ENCODE data around the gene ADGRA1. TPM values are rescaled to one million over a fixed set of nuclear protein-coding genes. Genes with fewer than 3 reads are reported as not detected.

ADGRA1 gene
- polyA plus RNA-seq, 3 donors = not detected

DNA sequence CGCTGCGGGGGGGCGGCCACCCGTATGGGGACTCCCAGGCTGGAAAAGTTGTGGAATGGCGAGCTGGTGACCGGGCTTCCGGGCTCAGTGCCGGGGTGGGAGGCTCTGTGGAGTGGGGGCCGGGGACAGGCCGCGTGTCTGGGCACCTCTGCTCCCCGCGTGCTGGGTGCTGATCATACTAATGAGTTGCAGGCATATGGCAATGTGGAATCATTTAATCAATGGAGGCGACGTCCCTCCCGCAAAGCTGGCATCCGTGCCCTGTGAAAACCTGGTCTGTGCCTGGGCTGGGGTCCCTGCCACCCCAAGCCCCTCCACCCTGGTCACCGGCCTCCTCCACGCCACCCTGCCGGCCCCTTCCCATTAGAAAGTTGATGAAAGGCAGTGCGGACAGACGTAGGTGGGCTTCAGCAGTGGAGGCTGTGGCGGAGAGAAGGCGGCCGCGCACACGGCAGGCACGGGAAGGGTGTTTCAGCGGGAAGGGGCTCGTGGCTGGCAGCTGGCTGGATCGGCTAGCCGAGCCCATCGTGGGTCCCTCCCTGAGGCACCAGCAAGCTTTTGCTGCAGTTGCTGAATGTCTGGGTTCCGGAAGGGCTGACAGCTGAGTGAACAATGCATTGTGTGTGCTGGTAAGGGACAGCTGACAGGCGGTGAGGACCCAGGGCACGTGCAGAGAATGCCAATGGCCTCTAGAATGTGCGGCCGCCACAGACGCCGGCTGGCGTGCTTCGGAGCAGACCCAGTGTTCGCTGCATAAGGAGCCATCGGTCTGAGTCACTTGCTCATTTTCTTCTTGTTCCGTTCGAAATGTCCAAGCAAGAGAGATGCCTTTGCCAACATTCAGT lies 1.5 kb downstream of the ADGRA1 start:
- WGBS (ENCODE audit: insufficient coverage) = 69% methylated on average over 42 of the region's 46 CpGs
- Histone ChIP-seq H3K4me2 (replicated peaks; ENCODE audit: extremely low read depth, low read length, poor library complexity, severe bottlenecking) (no peak overlapping the region), H3K9me3 (replicated peaks in 1 of 2; ENCODE audit: control insufficient read depth in 1 of 2, insufficient read depth in 1 of 2, low read length in 2 of 2) (no peaks in the 10 kb centered on the region), H3K4me1 (ENCODE audit: control insufficient read depth in 1 of 2, insufficient read depth in 2 of 2, low read length in 2 of 2) (no peaks in the 10 kb centered on the region), H2AFZ (ENCODE audit: insufficient read depth, low read depth, low read length, poor library complexity, severe bottlenecking) (no peak overlapping the region), H4K20me1 (ENCODE audit: insufficient read depth, low read length) (no peaks in the 10 kb centered on the region), H3K9ac (ENCODE audit: insufficient read depth, low read length, poor library complexity, severe bottlenecking) (no peak overlapping the region), H3K36me3 (replicated peaks in 1 of 2; ENCODE audit: control insufficient read depth in 1 of 2, insufficient read depth in 2 of 2, low read length in 2 of 2) (no peaks in the 10 kb centered on the region), H3K27ac (ENCODE audit: low read depth in 1 of 2, low read length in 2 of 2) (no peak overlapping the region), H3K27me3 (ENCODE audit: control insufficient read depth in 2 of 2, insufficient read depth in 2 of 2, low read length in 2 of 2) (peaks cover 2 to 29% of the 10 kb centered on the region in 2 donors), H3K4me3 (replicated peaks in 1 of 3; ENCODE audit: low read depth in 2 of 3, low read length in 3 of 3) (no peak overlapping the region), H3K79me2 (ENCODE audit: insufficient read depth, low read length) (no peaks in the 10 kb centered on the region)
- no peak for DNase-seq
- H3K4me3 Mint-ChIP-seq = peak overlapping the region in 1 of 2 donors; percentile 60
- H3K27me3 Mint-ChIP-seq (ENCODE audit: low read depth in 3 of 3) = peaks cover 33 to 56% (median 35%) of the 10 kb centered on the region in 3 donors
- TF ChIP-seq, protein P1, sequence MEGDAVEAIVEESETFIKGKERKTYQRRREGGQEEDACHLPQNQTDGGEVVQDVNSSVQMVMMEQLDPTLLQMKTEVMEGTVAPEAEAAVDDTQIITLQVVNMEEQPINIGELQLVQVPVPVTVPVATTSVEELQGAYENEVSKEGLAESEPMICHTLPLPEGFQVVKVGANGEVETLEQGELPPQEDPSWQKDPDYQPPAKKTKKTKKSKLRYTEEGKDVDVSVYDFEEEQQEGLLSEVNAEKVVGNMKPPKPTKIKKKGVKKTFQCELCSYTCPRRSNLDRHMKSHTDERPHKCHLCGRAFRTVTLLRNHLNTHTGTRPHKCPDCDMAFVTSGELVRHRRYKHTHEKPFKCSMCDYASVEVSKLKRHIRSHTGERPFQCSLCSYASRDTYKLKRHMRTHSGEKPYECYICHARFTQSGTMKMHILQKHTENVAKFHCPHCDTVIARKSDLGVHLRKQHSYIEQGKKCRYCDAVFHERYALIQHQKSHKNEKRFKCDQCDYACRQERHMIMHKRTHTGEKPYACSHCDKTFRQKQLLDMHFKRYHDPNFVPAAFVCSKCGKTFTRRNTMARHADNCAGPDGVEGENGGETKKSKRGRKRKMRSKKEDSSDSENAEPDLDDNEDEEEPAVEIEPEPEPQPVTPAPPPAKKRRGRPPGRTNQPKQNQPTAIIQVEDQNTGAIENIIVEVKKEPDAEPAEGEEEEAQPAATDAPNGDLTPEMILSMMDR (IDR thresholded peaks at IDR 0.05) = no peak
- H3K4me1 Mint-ChIP-seq = no peaks in the 10 kb centered on the region
- intact Hi-C loops (cut with micrococcal nuclease) = no loop called here
- no peak overlapping the region for H3K27ac Mint-ChIP-seq
- H3K36me3 Mint-ChIP-seq = no peaks in the 10 kb centered on the region
- peaks cover 0 to 2% (median 0%) of the 10 kb centered on the region in 7 donors for H3K9me3 Mint-ChIP-seq

DNA sequence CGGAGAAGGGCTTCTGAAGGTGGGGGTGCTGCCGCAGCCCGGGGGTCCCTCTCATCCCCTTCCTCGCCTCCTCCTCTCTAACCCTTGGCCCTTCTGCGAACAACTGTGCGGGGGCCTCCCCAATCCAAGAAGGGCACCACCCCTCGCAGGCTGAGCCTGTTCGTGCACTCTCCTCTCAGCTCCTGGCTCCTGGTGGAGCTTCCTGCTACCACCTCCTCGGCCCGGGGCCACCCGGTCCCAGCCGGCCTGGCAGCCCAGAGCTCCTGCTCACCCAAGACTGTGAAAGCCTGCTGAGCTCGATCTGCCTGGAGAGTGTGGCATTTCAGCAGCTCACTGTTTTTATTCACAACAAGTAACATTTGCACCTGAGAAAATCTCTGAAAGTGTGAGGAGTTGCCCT lies 2.4 kb downstream of the ADGRA1 start:
- H3K4me2 ChIP-seq (replicated peaks; ENCODE audit: extremely low read depth, low read length, poor library complexity, severe bottlenecking) = no peak overlapping the region
- H3K9ac ChIP-seq (ENCODE audit: insufficient read depth, low read length, poor library complexity, severe bottlenecking) = no peak overlapping the region
- TF ChIP-seq, protein P1 (IDR thresholded peaks at IDR 0.05) = no peak
- Mint-ChIP-seq H3K4me3 (peak overlapping the region in 1 of 2 donors; percentile 15), H3K9me3 (peaks cover 0 to 2% (median 0%) of the 10 kb centered on the region in 7 donors), H3K27me3 (ENCODE audit: low read depth in 3 of 3) (peaks cover 30 to 53% (median 34%) of the 10 kb centered on the region in 3 donors), H3K27ac (no peak overlapping the region), H3K4me1 (no peaks in the 10 kb centered on the region), H3K36me3 (no peaks in the 10 kb centered on the region)
- no peaks in the 10 kb centered on the region for H4K20me1 ChIP-seq (ENCODE audit: insufficient read depth, low read length)
- H3K4me3 ChIP-seq (replicated peaks in 1 of 3; ENCODE audit: low read depth in 2 of 3, low read length in 3 of 3) = no peak overlapping the region
- peaks cover 2 to 29% of the 10 kb centered on the region in 2 donors for H3K27me3 ChIP-seq (ENCODE audit: control insufficient read depth in 2 of 2, insufficient read depth in 2 of 2, low read length in 2 of 2)
- no peak for DNase-seq
- H3K36me3 ChIP-seq (replicated peaks in 1 of 2; ENCODE audit: control insufficient read depth in 1 of 2, insufficient read depth in 2 of 2, low read length in 2 of 2) = no peaks in the 10 kb centered on the region
- 79% methylated on average over 12 of the region's 13 CpGs for WGBS (ENCODE audit: insufficient coverage)
- intact Hi-C loops (cut with micrococcal nuclease) = no loop called here
- H3K9me3 ChIP-seq (replicated peaks in 1 of 2; ENCODE audit: control insufficient read depth in 1 of 2, insufficient read depth in 1 of 2, low read length in 2 of 2) = no peaks in the 10 kb centered on the region
- no peaks in the 10 kb centered on the region for H3K79me2 ChIP-seq (ENCODE audit: insufficient read depth, low read length)
- H2AFZ ChIP-seq (ENCODE audit: insufficient read depth, low read depth, low read length, poor library complexity, severe bottlenecking) = no peak overlapping the region
- H3K4me1 ChIP-seq (ENCODE audit: control insufficient read depth in 1 of 2, insufficient read depth in 2 of 2, low read length in 2 of 2) = no peaks in the 10 kb centered on the region
- no peak overlapping the region for H3K27ac ChIP-seq (ENCODE audit: low read depth in 1 of 2, low read length in 2 of 2)

Measured in CD14-positive monocyte (primary cell).